HG03175 (cell line): Measurements from ENCODE around the gene MPP3.
"Not testable (repeated sequence)": the region's sequence is repeated elsewhere in the genome, so short reads cannot be mapped to it uniquely, and the experiment has no call there.

Source experiments
- ATAC-seq: cut with Tn5 transposase; IDR thresholded peaks from one replicate; pipeline ENCODE4 v1.9.1; 2021; ENCODE audit warnings: mild to moderate bottlenecking, moderate library complexity; ENCODE audit not compliant: unreplicated experiment

Gene MPP3

GRCh38 chr17:43809121-43809520, 23.8 kb downstream of the MPP3 start:
- ATAC-seq = no peak

GRCh38 chr17:43808076-43808475, 24.9 kb downstream of the MPP3 start:
- ATAC-seq = no peak

GRCh38 chr17:43805117-43805516, 27.8 kb downstream of the MPP3 start:
- no peak for ATAC-seq

GRCh38 chr17:43803758-43804157, 29.2 kb downstream of the MPP3 start:
- ATAC-seq = no peak

GRCh38 chr17:43801844-43802243, 31.1 kb downstream of the MPP3 start:
- no peak for ATAC-seq

- no peak for ATAC-seq
These were observed 32.2 kb downstream of the MPP3 start for GRCh38 chr17:43800736-43801135.

GRCh38 chr17:43799047-43799446, 33.9 kb downstream of the MPP3 start:
- no peak for ATAC-seq

GRCh38 chr17:43798024-43798423, 34.9 kb downstream of the MPP3 start:
- ATAC-seq = not testable (repeated sequence)

- ATAC-seq = not testable (repeated sequence)
These were observed 40.3 kb downstream of the MPP3 start for GRCh38 chr17:43792668-43793067.

GRCh38 chr17:43791589-43791988, 41.4 kb downstream of the MPP3 start:
- no peak for ATAC-seq

GRCh38 chr17:43790311-43790940, 42.5 kb downstream of the MPP3 start:
- ATAC-seq = no peak

- ATAC-seq = no peak
These were observed 43.5 kb downstream of the MPP3 start for GRCh38 chr17:43789482-43789881.

GRCh38 chr17:43788540-43788939, 44.4 kb downstream of the MPP3 start:
- ATAC-seq = no peak

- no peak for ATAC-seq
These were observed 45.2 kb downstream of the MPP3 start for GRCh38 chr17:43787728-43788127.

GRCh38 chr17:43784628-43785101, 48.3 kb downstream of the MPP3 start:
- ATAC-seq = no peak

GRCh38 chr17:43784068-43784467, 48.9 kb downstream of the MPP3 start:
- ATAC-seq = no peak

- ATAC-seq = no peak
These were observed 49.8 kb downstream of the MPP3 start for GRCh38 chr17:43782913-43783680.

- no peak for ATAC-seq
These were observed 52.8 kb downstream of the MPP3 start, which contains the start of gene CFAP97D1 for GRCh38 chr17:43780135-43780534. CFAP97D1 (plus strand) TSS chr17:43780435; CDS start chr17:43780463, 28 bp downstream.

GRCh38 chr17:43779145-43780125, 53.5 kb downstream of the MPP3 start:
- ATAC-seq = peak; percentile 9

- peak; percentile 83 for ATAC-seq
These were observed 54.4 kb downstream of the MPP3 start, which contains the start of gene DUSP3 for GRCh38 chr17:43778337-43779144. DUSP3 (minus strand) TSS chr17:43778977; CDS start chr17:43778924, 53 bp downstream.
